VCaP (cell line): ENCODE data around the gene RGS2.

Source experiments
- H3K27ac ChIP-seq: fragments of 450-650 bp; 2 replicates; pipeline ENCODE4 v1.5.1; 2017
- TF ChIP-seq, protein P1 (sequence below): fragments of 450-650 bp; conservative IDR thresholded peaks from 2 replicates; pipeline ENCODE4 v1.5.1; 2017; ENCODE audit warnings: mild to moderate bottlenecking, moderate library complexity

The RGS2 gene, protein sequence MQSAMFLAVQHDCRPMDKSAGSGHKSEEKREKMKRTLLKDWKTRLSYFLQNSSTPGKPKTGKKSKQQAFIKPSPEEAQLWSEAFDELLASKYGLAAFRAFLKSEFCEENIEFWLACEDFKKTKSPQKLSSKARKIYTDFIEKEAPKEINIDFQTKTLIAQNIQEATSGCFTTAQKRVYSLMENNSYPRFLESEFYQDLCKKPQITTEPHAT

DNA sequence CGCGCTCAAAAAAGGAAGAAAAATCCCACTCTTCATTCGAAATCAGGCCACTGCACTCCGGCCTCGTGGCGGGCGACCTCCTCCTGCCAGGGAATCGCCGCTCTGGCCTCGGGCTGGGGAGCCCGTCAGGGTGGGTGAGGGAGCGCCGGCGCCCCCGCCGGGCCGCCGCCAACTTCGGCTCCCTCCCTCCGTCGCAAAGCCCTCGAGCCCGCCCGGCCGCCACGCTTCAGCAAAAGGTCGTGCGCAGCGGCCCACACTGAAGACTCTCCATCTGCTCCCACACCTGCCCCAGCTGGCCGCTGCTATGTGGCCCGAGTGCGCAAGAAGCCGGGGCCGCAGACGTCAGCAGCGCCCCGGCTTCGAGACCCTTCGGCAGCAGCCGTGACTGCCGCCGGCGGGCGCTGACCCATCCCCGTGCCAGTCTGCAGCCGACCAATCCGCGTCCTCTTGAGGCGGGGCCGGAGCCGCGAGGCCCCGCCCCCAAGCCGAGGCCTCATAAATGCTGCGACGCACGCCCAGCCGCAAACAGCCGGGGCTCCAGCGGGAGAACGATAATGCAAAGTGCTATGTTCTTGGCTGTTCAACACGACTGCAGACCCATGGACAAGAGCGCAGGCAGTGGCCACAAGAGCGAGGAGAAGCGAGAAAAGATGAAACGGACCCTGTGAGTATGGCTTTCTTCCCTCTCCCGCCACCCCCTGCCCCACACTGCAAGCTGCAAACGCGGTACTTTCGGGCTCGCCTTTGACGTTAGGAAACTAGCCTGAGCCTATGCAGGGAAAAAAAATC lies at the start of gene RGS2:
RGS2 (plus strand) TSS at position 522 of the 789 bp plus-strand sequence; CDS start at position 555, 33 bp downstream.
- H3K27ac ChIP-seq, result peak within 1 kb of the TSS; percentile 68
- TF ChIP-seq, protein P1, sequence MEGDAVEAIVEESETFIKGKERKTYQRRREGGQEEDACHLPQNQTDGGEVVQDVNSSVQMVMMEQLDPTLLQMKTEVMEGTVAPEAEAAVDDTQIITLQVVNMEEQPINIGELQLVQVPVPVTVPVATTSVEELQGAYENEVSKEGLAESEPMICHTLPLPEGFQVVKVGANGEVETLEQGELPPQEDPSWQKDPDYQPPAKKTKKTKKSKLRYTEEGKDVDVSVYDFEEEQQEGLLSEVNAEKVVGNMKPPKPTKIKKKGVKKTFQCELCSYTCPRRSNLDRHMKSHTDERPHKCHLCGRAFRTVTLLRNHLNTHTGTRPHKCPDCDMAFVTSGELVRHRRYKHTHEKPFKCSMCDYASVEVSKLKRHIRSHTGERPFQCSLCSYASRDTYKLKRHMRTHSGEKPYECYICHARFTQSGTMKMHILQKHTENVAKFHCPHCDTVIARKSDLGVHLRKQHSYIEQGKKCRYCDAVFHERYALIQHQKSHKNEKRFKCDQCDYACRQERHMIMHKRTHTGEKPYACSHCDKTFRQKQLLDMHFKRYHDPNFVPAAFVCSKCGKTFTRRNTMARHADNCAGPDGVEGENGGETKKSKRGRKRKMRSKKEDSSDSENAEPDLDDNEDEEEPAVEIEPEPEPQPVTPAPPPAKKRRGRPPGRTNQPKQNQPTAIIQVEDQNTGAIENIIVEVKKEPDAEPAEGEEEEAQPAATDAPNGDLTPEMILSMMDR, result peak; percentile 47

DNA sequence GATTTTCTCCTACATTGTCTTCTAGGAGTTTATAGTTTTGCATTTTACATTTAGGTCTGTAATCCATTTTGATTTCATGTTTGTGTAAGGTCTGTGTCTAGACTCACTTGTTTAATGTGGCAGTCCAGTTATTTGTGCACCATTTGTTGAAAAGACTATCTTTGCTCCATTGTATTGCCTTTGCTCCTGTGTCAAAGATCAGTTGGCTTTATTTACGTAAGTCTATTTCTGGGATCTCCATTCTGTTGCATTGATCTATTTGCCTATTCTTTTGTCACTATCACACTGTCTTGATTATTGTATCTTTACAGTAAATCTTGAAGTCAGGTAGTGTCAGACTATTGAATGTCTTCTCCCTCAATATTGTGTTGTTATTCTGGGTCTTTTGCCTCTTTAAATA lies 49.7 kb upstream of the RGS2 start:
- TF ChIP-seq, protein P1, result no peak
- H3K27ac ChIP-seq, result no peak overlapping the region

DNA sequence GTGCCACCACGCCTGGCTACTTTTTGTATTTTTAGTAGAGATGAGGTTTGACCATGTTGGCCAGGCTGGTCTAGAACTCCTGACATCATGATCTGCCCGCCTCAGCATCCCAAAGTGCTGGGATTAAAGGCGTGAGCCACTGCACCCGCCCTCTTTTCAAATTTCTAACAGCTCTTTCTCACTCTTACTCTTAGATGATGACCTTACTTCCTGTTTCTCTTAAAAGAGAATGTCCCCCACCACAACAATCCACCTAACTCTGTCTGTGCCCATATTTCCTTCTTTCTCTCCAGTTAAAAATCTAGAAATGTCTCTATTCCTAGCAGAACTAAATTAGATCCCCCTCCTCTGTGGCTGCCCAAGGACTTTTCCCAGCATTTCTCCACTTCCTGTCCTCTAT lies 46.6 kb upstream of the RGS2 start:
- TF ChIP-seq, protein P1, result no peak
- H3K27ac ChIP-seq, result no peak overlapping the region

DNA sequence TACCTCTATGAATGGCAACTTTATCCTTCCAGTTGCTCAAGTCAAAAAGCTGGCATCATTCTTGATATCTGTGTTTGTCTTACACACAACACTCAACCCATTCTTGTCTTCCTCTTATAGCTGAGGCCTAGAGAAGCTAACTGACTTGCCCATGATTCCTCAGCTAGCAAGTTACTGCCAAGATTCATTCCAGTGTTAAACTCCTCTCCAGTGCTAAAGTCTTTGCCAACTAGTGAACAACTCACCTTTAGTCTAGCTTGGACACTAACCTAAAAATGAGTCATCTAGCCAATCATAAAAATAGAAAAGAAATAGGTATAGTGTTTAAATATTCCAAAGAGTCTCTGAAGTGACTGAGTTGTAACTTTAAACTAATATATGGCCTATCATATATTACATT lies 45.6 kb upstream of the RGS2 start:
- TF ChIP-seq, protein P1, result no peak

DNA sequence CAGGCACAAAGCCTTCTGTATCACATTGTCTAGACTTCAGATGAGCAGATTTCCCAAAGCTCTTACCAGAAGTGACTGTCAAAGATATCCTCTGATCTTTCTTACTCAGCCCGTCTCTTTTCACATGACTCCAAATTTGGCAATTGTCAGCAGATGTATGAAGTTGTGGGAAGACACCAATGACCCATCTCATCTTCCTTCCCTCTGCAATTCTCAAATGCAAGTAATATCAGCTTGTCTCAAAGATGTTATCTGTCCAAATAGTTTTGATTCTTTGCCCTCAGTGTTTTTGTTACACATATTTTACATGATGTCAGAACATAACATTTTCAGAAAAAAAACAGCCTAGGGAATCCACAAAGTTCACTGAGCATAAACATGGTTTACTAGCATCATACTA lies 45.1 kb upstream of the RGS2 start:
- H3K27ac ChIP-seq, result no peak overlapping the region
- TF ChIP-seq, protein P1, result no peak

More for the DNA sequence above, 45.6 kb upstream of the RGS2 start:
- no peak overlapping the region for H3K27ac ChIP-seq

DNA sequence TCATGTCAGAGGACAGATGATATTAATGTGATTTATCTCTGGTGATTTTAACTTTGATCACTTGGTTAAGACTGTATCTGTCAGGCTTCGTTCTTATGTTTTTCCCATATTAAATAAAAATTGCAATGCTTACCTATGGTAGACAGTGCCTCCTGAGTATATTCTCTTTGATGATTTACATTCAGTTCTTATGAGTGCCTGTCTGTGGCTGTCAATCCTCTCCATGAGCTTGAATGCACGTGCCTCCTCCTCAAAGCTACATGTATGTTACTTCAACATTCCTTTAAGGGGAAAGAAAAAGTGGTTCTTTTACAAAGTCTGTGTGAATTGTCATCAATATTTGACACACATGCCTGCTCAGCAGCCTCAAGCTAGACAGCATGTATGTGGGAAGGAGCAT lies 44.2 kb upstream of the RGS2 start:
- TF ChIP-seq, protein P1, result no peak
- no peak overlapping the region for H3K27ac ChIP-seq

DNA sequence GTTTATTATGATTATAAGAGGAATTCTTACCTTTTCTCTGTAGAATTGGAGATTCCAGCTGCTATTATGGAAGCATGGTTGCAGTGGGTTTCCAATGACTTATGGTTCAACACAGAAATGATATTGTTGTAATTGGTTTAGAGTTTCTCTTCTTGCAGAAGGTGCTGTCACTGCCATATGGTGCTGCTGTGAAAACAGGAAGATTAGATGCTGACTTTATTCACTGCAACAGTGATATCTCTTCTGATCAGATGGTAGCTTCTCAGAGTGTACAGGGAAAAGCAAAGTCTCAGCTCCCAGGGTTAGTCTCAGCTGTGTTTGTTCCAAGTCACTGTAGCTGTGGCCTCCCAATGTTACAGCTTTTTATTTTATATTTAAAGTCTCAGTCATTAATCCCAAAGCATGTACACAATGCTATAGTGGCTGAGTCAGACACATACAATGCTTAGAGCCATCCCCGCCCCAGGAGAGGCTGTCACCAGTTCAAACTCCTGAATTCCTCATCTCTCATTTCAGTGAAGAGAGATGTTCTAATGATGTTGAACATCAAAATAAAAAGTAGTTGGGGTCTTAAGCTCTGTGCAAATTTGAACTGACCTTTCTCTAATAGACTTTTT lies 42.7 kb upstream of the RGS2 start:
- H3K27ac ChIP-seq, result no peak overlapping the region
- TF ChIP-seq, protein P1, result no peak
